ENCODE results near the gene SLC44A3. TPM values are rescaled to one million over a fixed set of nuclear protein-coding genes. Genes with fewer than 3 reads are reported as not detected.

SLC44A3 gene
- total and polyA plus RNA-seq, 2 of the 13 experiments (the other 11 are each of a cell fraction or from before 2014, with no cell fraction given) = 6.8 to 14.1 TPM

DNA sequence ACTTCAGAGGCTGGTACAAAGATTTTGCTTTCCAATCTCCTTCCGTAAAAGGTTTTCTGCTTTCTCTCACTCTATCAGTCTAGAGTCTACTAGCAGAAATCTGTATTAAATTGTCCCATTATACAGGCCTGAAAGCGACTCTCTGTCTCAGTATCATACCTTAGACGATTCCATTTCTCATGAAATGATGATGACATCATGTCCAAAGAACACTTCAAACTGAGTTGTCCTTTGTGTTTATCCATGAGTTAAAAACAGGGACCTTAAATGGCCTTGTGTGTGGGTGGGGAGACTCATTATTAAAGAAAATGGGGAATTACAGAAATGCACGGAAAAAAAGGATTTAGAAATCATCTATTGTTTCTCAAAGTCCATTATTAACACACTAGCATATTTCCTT lies 21.0 kb upstream of the SLC44A3 start (continued):
- TF ChIP-seq EZH2 (conservative IDR thresholded peaks at IDR 0.05; ENCODE audit: low read depth, low read length) (no peak), MED1 (CRISPR knock-in tag; IDR thresholded peaks at IDR 0.05) (peak; percentile 39; the same call in 1 of the 2 replicates), SOX13 (IDR thresholded peaks at IDR 0.05) (no peak), SOX13 (CRISPR knock-in tag; conservative IDR thresholded peaks at IDR 0.05 in 1 of 2, IDR thresholded peaks at IDR 0.05 in 1 of 2) (peak in 1 of 2 experiments; percentile 35; a peak in 1 of 4 replicates), RXRB (CRISPR knock-in tag; IDR thresholded peaks at IDR 0.05; ENCODE audit: borderline replicate concordance) (peak; percentile 72), SOX5 (CRISPR knock-in tag; IDR thresholded peaks at IDR 0.05; ENCODE audit: borderline replicate concordance) (0 out of 2 replicates have a peak, but pooled peaks have one; percentile 41), ZBTB3 (CRISPR knock-in tag; IDR thresholded peaks at IDR 0.05; ENCODE audit: borderline replicate concordance, low read depth) (no peak), SAP130 (CRISPR knock-in tag; IDR thresholded peaks at IDR 0.05; ENCODE audit: low read depth) (peak; percentile 26; the same call in 1 of the 2 replicates), ZNF672 (CRISPR knock-in tag; IDR thresholded peaks at IDR 0.05) (no peak), ZNF432 (CRISPR knock-in tag; IDR thresholded peaks at IDR 0.05; ENCODE audit: borderline replicate concordance) (no peak), ZNF572 (CRISPR knock-in tag; IDR thresholded peaks at IDR 0.05) (no peak), ZNF660 (CRISPR knock-in tag; IDR thresholded peaks at IDR 0.05; ENCODE audit: borderline replicate concordance, low read depth) (no peak), MXD4 (CRISPR knock-in tag; IDR thresholded peaks at IDR 0.05) (no peak), MAF1 (CRISPR knock-in tag; IDR thresholded peaks at IDR 0.05; ENCODE audit: borderline replicate concordance) (no peak), KLF9 (CRISPR knock-in tag; IDR thresholded peaks at IDR 0.05; ENCODE audit: low read depth) (no peak), PCBP2 (optimal IDR thresholded peaks at IDR 0.05; ENCODE audit: low read depth, low read length, poor library complexity, severe bottlenecking) (no peak), NKX3-1 (CRISPR knock-in tag; IDR thresholded peaks at IDR 0.05) (no peak), TRIM24 (CRISPR knock-in tag; IDR thresholded peaks at IDR 0.05) (no peak), ZNF629 (CRISPR knock-in tag; conservative IDR thresholded peaks at IDR 0.05) (peak; percentile 80), ZNF674 (CRISPR knock-in tag; IDR thresholded peaks at IDR 0.05; ENCODE audit: low read depth) (no peak), PBX2 (CRISPR knock-in tag; IDR thresholded peaks at IDR 0.05) (no peak)
- TF ChIP-seq, protein P1, sequence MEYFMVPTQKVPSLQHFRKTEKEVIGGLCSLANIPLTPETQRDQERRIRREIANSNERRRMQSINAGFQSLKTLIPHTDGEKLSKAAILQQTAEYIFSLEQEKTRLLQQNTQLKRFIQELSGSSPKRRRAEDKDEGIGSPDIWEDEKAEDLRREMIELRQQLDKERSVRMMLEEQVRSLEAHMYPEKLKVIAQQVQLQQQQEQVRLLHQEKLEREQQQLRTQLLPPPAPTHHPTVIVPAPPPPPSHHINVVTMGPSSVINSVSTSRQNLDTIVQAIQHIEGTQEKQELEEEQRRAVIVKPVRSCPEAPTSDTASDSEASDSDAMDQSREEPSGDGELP (IDR thresholded peaks at IDR 0.05; ENCODE audit: borderline replicate concordance, low read depth) = no peak
- TF ChIP-seq, protein P2, sequence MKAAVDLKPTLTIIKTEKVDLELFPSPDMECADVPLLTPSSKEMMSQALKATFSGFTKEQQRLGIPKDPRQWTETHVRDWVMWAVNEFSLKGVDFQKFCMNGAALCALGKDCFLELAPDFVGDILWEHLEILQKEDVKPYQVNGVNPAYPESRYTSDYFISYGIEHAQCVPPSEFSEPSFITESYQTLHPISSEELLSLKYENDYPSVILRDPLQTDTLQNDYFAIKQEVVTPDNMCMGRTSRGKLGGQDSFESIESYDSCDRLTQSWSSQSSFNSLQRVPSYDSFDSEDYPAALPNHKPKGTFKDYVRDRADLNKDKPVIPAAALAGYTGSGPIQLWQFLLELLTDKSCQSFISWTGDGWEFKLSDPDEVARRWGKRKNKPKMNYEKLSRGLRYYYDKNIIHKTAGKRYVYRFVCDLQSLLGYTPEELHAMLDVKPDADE (CRISPR knock-in tag; IDR thresholded peaks at IDR 0.05) = no peak
- TF ChIP-seq, protein P3, sequence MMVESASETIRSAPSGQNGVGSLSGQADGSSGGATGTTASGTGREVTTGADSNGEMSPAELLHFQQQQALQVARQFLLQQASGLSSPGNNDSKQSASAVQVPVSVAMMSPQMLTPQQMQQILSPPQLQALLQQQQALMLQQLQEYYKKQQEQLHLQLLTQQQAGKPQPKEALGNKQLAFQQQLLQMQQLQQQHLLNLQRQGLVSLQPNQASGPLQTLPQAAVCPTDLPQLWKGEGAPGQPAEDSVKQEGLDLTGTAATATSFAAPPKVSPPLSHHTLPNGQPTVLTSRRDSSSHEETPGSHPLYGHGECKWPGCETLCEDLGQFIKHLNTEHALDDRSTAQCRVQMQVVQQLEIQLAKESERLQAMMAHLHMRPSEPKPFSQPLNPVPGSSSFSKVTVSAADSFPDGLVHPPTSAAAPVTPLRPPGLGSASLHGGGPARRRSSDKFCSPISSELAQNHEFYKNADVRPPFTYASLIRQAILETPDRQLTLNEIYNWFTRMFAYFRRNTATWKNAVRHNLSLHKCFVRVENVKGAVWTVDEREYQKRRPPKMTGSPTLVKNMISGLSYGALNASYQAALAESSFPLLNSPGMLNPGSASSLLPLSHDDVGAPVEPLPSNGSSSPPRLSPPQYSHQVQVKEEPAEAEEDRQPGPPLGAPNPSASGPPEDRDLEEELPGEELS (CRISPR knock-in tag; IDR thresholded peaks at IDR 0.05) = peak; percentile 19; the same call in 1 of the 2 replicates
- TF ChIP-seq, protein P4, sequence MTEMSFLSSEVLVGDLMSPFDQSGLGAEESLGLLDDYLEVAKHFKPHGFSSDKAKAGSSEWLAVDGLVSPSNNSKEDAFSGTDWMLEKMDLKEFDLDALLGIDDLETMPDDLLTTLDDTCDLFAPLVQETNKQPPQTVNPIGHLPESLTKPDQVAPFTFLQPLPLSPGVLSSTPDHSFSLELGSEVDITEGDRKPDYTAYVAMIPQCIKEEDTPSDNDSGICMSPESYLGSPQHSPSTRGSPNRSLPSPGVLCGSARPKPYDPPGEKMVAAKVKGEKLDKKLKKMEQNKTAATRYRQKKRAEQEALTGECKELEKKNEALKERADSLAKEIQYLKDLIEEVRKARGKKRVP (CRISPR knock-in tag; IDR thresholded peaks at IDR 0.05) = peak in 1 of 2 experiments; percentile 35; a peak in 1 of 4 replicates

Measured in HepG2 (cell line).